Activated T-cell treated with anti-CD3 and anti-CD28 coated beads for 48 hours (primary cell): ENCODE measurements around the gene XYLT1.
A peak's percentile ranks its signal among the peaks of the same experiment; 100 is the strongest.

Experiments
- DNase-seq: peaks from one replicate; pipeline ENCODE4 v3.0.0-alpha.2; 2020; ENCODE audit warnings: low read depth

The XYLT1 gene

GRCh38 chr16:17098685-17099084, 372.1 kb downstream of the XYLT1 start:
- DNase-seq = no peak

GRCh38 chr16:17084130-17084529, 386.6 kb downstream of the XYLT1 start:
- DNase-seq = no peak

GRCh38 chr16:17083628-17084027, 387.1 kb downstream of the XYLT1 start:
- no peak for DNase-seq

GRCh38 chr16:17082095-17082882, 388.5 kb downstream of the XYLT1 start:
- DNase-seq = no peak

GRCh38 chr16:17080105-17080504, 390.7 kb downstream of the XYLT1 start:
- no peak for DNase-seq

- no peak for DNase-seq
Observed at GRCh38 chr16:17078931-17079631, 391.7 kb downstream of the XYLT1 start.

GRCh38 chr16:17076818-17077498, 393.8 kb downstream of the XYLT1 start:
- no peak for DNase-seq

GRCh38 chr16:17076092-17076754, 394.5 kb downstream of the XYLT1 start:
- DNase-seq = no peak

GRCh38 chr16:17072104-17072503, 398.7 kb downstream of the XYLT1 start:
- DNase-seq = no peak

- peak; percentile 61 for DNase-seq
Observed at GRCh38 chr16:17070882-17071592, 399.7 kb downstream of the XYLT1 start.

- no peak for DNase-seq
Observed at GRCh38 chr16:17069681-17070080, 401.1 kb downstream of the XYLT1 start.

- DNase-seq = no peak
Observed at GRCh38 chr16:17068524-17068923, 402.2 kb downstream of the XYLT1 start.

GRCh38 chr16:17067882-17068281, 402.9 kb downstream of the XYLT1 start:
- DNase-seq = no peak

- DNase-seq = no peak
Observed at GRCh38 chr16:17063201-17064139, 407.3 kb downstream of the XYLT1 start.

GRCh38 chr16:17062676-17063075, 408.1 kb downstream of the XYLT1 start:
- no peak for DNase-seq

GRCh38 chr16:17061326-17061725, 409.4 kb downstream of the XYLT1 start:
- no peak for DNase-seq

GRCh38 chr16:17058471-17058870, 412.3 kb downstream of the XYLT1 start:
- no peak for DNase-seq

GRCh38 chr16:17056666-17057065, 414.1 kb downstream of the XYLT1 start:
- no peak for DNase-seq

- DNase-seq = no peak
Observed at GRCh38 chr16:17053536-17054160, 417.1 kb downstream of the XYLT1 start.
